UCSD-AML1 (cell line): ENCODE results near the gene MFSD12.
"Not testable (repeated sequence)": the region's sequence is repeated elsewhere in the genome, so short reads cannot be mapped to it uniquely, and the experiment has no call there.

Experiments
- DNase-seq: peaks from one replicate; lab custom pipeline; 2025; ENCODE audit not compliant: unreplicated experiment; lab: John Stamatoyannopoulos, UW

MFSD12 gene

GRCh38 chr19:3538258-3538929 is 19.0 kb downstream of the MFSD12 start:
- no peak for DNase-seq

DNA sequence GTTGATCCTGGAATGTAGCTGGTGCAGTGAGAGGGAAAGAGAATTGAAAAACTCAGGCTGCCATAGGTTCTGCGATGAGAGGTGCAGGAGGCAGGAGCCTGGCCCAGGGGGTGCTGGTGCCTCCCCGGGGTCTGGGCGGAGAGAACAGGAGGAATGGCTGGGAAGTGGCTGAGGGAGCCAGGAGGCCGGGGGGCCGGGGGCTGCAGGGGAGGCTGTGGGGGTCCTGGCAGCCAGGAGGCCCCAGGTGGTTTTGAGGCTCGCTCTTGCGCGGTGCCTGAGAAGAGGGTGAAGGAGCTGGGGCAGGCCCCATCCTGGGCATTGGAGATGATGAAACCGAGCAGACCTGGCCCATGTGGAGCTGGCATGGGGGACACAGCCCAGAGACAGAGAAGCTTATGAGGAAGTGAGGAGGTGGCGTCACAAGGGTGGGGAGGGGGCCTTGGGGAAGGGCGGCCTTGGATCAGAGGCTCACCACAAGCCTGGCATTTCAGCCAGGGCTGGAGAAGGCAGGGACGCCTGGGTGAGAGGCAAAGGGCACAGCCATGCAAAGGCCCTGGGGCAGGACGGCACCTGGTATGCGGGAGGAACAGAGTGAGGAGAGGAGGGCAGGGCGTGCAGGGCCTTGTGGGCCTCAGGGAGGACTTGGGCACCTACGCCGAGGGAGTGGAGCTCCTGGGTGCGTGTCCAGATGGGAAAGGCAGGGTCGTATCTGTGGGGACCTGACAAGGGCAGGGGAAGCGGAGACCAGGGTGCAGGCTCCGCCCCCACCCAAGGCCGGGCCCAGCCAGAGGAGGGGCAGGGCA is 19.7 kb downstream of the MFSD12 start:
- DNase-seq = no peak

DNA sequence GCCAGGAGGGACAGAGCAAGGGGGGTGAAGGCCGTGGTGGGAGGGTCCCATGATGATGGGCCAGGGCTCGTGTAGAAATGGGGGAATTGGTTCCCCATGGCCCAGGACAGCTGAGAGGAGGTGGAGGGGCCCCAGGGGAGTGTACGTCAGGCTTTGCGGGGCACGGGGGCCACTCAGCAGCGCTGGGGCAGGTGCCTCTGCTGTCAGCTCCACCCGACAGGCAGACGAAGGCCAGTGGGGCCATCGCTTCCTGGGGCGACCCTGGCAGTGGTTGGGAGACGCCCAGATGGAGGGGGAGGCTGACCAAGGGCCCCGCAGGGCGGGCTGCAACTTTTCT is 20.3 kb downstream of the MFSD12 start:
- DNase-seq = no peak

DNA sequence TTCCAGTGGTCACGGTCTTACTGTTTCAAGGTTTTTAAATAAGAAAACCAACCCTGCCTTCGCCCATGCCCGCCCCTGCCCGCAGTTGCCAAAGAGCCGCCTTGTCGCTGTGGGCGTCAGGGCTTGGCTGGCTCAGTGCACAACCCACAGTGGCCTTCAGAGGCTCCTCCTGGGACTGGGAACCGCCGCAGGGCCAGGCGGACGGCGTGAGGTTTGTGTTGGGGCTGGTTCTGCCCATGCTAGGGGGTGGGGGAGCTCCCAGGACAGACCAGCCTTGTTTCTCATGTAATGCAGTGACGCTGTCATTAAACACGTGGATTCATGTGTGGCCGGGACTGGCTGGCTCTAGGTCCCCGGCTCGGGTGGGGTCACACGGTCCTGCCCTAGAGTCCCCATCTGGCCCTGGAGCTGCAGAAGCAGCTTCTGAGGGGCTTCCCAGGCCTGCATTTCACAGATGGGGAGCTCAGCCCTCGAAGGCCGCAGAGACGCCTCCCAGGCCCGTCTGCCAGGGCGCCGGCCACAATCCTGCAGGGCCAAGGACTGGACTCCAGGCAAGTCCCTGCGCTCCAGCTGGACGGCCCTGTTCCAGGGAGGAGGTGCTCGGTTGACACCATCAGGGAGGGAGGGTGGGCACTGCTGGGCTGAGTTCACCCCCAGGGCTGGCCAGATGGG is 20.8 kb downstream of the MFSD12 start:
- DNase-seq = no peak

- DNase-seq = no peak
Observed at GRCh38 chr19:3535981-3536380, 21.4 kb downstream of the MFSD12 start.

- no peak for DNase-seq
Observed at GRCh38 chr19:3535563-3535965, 21.8 kb downstream of the MFSD12 start.

DNA sequence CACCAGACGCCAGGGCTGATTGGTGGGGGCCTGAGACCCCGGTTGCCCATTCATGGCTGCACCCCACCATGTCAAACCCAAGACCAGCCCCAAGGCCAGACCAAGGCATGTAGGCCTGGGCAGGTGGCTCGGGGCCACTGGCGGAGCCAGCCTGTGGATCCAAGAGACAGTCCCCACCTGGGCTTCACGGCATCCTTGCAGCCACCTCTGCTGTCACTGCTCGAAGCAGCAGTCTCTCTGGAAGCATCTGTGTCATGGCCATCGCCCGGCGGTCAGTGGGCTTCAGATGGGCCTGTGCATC is 22.2 kb downstream of the MFSD12 start:
- DNase-seq = no peak

DNA sequence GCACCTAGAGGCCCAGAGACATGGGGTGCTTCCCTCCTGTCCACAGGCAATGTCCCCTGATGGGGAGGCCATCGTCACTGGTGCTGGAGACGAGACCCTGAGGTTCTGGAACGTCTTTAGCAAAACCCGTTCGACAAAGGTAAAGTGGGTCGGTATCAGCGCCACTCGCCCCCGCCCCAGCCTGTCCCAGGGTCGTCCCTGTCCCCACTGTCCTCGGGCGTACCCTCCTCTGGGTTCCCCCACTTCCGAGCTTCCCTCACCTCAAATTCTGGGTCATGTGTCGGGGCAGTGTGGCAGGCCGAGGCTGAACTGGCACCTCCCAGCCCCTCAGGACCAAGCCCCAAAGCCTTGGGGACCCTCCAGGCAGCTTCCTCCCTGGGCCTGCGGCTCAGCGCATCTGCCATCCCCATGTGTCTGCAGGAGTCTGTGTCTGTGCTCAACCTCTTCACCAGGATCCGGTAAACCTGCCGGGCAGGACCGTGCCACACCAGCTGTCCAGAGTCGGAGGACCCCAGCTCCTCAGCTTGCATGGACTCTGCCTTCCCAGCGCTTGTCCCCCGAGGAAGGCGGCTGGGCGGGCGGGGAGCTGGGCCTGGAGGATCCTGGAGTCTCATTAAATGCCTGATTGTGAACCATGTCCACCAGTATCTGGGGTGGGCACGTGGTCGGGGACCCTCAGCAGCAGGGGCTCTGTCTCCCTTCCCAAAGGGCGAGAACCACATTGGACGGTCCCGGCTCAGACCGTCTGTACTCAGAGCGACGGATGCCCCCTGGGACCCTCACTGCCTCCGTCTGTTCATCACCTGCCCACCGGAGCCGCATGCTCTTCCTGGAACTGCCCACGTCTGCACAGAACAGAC is 22.8 kb downstream of the MFSD12 start:
- DNase-seq = no peak

DNA sequence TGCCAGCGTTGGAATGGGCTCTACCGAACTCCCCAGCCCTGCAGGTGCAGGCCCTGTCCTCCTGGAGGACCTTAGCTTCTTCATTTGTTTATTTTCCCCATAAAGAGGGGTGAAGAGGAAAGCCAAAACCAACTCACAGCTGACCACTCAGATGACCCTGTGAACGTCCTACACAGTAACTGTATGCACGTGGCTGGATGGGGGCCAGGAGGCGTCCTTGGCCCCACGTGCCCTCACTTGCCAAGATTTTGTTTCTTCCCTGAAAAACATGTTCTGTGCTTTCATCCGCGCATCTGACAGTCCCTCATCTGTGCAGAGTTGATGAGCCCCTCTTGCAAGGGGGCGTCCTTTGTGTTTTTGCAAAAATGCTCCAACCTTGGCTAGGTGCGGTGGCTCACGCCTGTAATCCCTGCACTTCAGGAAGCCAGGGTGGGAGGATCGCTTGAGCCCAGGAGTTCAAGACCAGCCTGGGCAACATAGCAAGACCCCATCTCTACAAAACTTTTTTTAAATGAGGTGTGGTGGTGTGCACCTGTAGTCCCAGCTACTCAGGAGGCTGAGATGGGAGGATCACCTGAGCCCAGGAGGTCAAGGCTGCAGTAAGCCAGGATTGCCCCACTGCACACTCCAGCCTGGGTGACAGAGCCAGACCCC is 23.7 kb downstream of the MFSD12 start:
- no peak for DNase-seq

DNA sequence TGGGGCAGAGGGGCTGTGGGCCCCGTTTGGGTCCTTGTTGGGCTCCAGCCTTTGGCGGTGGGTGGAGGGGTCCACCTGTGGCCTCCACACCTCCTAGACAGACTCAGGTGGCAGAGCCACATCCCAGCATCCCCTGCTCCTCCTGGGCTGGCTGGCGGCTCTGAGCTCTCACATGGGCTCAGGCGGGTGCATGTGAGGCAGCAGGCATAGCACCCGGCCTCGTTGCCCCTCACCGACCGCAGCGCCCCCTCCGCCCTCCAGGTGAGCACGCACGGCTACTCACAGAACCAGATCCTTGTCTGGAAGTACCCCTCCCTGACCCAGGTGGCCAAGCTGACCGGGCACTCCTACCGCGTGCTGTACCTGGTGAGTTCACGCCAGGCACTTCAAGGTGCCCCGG is 24.4 kb downstream of the MFSD12 start:
- no peak for DNase-seq

DNA sequence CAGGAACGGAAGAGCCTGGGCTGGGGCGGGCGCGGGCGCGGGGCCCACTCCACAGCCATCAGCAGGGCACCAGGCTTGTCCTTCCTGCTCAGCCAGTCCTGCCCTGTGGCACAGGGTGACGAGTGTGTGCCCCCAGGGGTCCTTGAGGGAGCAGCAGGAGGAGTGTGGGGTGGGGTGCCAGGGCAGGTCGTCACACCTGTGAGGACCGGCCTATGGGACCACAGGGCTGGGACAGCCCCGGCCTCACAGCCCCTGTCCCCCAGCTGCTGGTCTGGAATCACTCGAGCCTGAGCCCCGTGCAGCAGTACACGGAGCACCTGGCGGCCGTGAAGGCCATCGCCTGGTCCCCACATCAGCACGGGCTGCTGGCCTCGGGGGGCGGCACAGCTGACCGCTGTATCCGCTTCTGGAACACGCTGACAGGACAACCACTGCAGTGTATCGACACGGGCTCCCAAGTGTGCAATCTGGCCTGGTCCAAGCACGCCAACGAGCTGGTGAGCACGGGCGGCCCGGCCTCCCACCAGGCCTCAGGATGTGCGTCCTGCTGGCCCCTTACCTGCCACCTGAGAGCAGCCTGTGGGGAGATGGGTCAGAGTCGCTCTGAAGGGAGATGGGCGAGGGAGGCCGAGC is 25.1 kb downstream of the MFSD12 start:
- no peak for DNase-seq

DNA sequence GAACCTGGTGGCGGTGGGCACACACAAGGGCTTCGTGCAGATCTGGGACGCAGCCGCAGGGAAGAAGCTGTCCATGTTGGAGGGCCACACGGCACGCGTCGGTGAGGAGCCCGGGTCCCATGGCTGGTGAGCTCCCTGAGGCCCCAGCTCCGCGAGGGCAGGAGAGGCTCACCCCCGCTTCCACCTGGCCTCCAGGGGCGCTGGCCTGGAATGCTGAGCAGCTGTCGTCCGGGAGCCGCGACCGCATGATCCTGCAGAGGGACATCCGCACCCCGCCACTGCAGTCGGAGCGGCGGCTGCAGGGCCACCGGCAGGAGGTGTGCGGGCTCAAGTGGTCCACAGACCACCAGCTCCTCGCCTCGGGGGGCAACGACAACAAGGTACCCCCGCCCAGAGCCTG is 25.7 kb downstream of the MFSD12 start:
- DNase-seq = no peak

- DNase-seq = no peak
Observed at GRCh38 chr19:3530389-3530788, 27.0 kb downstream of the MFSD12 start.

DNA sequence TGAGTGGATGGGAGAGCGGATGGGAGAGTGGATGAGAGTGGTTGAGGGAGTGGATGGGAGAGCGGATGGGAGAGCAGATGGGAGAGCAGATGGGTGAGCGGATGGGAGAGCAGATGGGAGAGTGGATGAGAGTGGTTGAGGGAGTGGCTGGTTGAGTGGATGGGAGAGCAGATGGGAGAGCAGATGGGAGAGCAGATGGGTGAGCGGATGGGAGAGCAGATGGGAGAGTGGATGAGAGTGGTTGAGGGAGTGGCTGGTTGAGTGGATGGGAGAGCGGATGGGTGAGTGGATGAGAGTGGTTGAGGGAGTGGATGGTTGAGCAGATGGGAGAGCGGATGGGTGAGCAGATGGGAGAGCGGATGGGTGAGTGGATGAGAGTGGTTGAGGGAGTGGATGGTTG is 28.1 kb downstream of the MFSD12 start:
- DNase-seq = not testable (repeated sequence)

GRCh38 chr19:3528539-3529211 is 28.7 kb downstream of the MFSD12 start:
- DNase-seq = no peak

GRCh38 chr19:3528080-3528479 is 29.3 kb downstream of the MFSD12 start:
- no peak for DNase-seq

DNA sequence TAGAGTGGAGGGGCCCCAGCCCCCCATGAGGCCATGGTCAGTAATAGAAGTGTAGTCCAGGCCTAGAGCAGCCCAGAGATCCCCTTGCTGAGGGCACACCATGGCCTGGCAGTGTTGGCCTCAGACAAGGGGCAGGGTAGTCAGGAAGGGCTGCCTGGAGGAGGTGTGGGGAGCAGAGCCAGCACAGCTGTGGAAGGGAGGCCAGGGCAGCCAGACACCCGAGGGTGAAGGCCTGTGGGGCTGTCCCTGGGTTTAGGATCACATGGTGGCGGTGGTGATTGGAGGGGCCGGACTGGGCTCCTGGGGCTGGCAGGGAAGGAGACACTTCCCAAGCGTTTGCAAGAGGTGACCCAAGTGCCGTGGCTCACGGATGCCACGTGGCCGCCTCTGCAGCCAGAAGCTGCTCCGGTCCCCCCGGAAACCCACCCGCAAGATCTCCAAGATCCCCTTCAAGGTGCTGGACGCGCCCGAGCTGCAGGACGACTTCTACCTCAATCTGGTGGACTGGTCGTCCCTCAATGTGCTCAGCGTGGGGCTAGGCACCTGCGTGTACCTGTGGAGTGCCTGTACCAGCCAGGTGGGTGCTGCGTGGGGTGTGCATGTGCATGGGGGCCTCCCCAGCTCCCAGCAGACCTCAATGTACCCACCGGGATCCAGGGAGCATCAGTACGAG is 30.0 kb downstream of the MFSD12 start:
- no peak for DNase-seq

- DNase-seq = no peak
Observed at GRCh38 chr19:3526507-3527237, 30.7 kb downstream of the MFSD12 start.
